Spinal cord (tissue), 10 donors: ENCODE measurements around the gene CIBAR2. TPM values are rescaled to one million over a fixed set of nuclear protein-coding genes. Genes with fewer than 3 reads are reported as not detected.

Experiments
- DNase-seq, 6 donors: peaks; one replicate each; pipeline versions ENCODE4 v3.0.0 to v3.0.0-alpha.2; 2013 to 2015; ENCODE audit warnings: low spot score in 6 of 6, low read depth in 4 of 6
- H3K27ac ChIP-seq: one replicate; pipeline ENCODE4 v1.5.1; 2013; ENCODE audit warnings: low read depth, low read length, control low read depth
- H3K27me3 ChIP-seq: one replicate; pipeline ENCODE4 v1.6.1; 2013; ENCODE audit warnings: low read length; ENCODE audit not compliant: control insufficient read depth, insufficient read depth
- H3K36me3 ChIP-seq: one replicate; pipeline ENCODE4 v1.6.1; 2013; ENCODE audit warnings: low read length; ENCODE audit not compliant: control insufficient read depth, insufficient read depth
- H3K4me1 ChIP-seq: one replicate; pipeline ENCODE4 v1.6.1; 2013; ENCODE audit warnings: low read length; ENCODE audit not compliant: control insufficient read depth, insufficient read depth
- H3K4me3 ChIP-seq: one replicate; pipeline ENCODE4 v1.5.1; 2013; ENCODE audit warnings: low read depth, low read length, control low read depth
- H3K9me3 ChIP-seq: one replicate; pipeline ENCODE4 v1.6.1; 2013; ENCODE audit warnings: low read length; ENCODE audit not compliant: control insufficient read depth, insufficient read depth
- WGBS: methylation state at CpG from one replicate; pipeline ENCODE4 v1.1.5; 2013; ENCODE audit warnings: missing lambda C conversion rate; ENCODE audit not compliant: insufficient coverage; 5-methylcytosine and 5-hydroxymethylcytosine counted together
- polyA plus RNA-seq, 2 donors: library from polyadenylated mRNA; unstranded; fragments of 120-200 nt; gene quantifications; one replicate each; pipeline ENCODE4 v1.2.1, GENCODE V29; 2013; ENCODE audit not compliant: insufficient read length in 2 of 2
- total RNA-seq, 2 donors: library from RNA; depleted of rRNA in 1 of 2; stranded (reverse); fragments of 120-200 nt in 1 of 2; fragments of >200 nt in 1 of 2; gene quantifications; one replicate each; pipeline versions ENCODE4 v1.2.3 to v1.2.4, GENCODE V29; 2013 to 2014
- donor health status: healthy.

CIBAR2 gene
- total and polyA plus RNA-seq, 4 donors: 0.69 to 6.8 (median 3.2) TPM

DNA sequence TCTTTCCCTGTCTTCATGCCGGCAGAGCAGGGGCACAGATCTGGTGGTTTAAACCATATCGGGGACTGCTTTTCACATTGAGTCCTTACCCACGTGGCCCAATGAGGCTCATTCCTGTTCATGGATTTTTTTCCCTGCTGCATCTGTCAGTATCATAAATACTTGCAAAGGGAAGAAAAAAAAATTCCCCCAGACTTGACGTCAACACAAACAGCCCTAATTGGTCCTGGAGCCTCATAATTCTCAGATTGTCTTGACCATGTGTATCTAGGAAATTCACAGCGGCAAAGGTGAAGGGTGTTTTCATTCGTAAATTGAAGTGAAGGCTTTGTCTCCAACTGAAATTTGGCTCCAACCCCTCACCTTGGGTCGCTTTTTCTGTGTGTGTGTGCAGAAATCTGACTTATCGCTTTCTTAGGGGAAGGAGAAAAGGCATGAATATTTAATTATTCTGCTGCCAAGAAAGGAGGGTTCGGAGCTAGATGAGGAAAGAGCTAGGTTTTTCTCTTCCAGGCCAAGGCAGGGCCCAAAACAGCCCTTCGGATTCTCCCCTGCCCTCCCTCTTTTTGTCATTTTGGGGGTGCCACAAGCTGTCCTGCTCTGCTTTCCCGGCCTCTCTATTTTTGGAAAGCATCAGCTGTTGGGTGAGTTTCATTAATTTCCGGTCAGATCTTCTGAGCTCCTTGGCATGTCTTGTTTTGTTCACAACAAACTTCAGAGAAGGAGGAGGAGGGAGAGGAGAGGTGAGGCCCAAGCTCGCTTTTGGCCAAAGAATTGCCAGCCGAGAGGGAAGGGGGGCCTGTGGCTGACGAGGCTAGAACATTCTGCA lies 17.8 kb upstream of the CIBAR2 start:
- no peaks in the 10 kb centered on the region for H3K36me3 ChIP-seq
- WGBS: 52% methylated on average over 7 of the region's 15 CpGs
- peaks cover 34% of the 10 kb centered on the region for H3K4me1 ChIP-seq
- H3K27me3 ChIP-seq: no peaks in the 10 kb centered on the region
- no peak overlapping the region for H3K4me3 ChIP-seq
- H3K27ac ChIP-seq: peak overlapping the region; percentile 75
- peak in 2 of 6 donors; percentile 47 to 57 for DNase-seq
- H3K9me3 ChIP-seq: no peaks in the 10 kb centered on the region

DNA sequence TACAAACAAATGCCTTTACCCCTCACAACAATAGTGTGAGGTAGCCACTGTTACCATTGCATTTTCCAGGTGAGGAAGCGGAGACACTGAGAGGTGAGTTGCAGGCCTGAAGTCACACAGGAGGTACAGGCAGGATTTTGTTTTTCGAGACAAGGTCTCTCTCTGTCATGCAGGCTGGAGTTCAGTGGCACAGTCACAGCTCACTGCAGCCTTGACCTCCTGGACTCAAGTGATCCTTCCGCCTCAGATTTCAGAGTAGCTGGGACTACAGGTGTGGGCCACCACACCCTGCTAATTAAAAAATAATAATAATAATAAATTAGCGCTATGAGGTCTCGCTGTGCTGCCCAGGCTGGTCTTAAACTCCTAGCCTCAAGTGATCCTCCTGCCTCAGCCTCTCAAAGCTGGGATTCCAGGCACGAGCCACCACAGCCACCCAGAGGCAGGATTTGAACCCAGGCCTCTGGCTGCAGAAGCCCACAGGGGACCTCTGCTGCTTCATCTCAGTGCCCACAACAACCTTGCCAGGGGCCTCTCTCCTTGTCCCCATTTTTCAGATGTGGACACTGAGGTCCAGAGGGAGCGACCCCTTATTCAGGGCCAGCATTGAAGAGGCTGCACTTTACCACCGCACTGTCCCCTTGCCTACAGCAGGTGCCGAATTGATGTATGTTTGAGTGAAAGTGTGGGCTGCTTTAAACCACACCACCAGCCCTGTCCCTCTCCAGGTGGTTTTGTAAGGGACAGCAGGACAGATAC lies 16.0 kb upstream of the CIBAR2 start:
- no peak for DNase-seq
- Histone ChIP-seq H3K4me3 (no peak overlapping the region), H3K4me1 (peaks cover 44% of the 10 kb centered on the region), H3K27me3 (no peaks in the 10 kb centered on the region), H3K27ac (no peak overlapping the region), H3K9me3 (no peaks in the 10 kb centered on the region), H3K36me3 (no peaks in the 10 kb centered on the region)
- 87% methylated on average over 6 of the region's 9 CpGs for WGBS

DNA sequence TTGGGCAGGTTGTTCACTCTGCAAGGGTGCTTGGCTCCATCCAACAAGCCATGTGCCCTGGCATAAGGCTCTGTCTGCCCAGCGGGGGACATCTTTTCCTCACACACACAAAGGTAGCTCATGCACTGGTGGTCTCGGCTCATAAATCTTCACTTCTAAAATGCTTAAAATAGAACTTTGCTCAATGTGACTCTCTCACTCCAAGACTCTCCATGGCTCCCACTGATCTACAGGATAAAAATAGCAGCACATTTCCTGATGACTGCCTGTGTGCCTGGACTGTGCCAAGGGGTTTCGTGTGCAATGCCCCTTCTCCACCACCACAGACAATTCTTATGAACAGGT lies 15.1 kb upstream of the CIBAR2 start:
- Histone ChIP-seq H3K27ac (no peak overlapping the region), H3K4me1 (peaks cover 44% of the 10 kb centered on the region), H3K4me3 (no peak overlapping the region), H3K36me3 (no peaks in the 10 kb centered on the region), H3K9me3 (no peaks in the 10 kb centered on the region), H3K27me3 (no peaks in the 10 kb centered on the region)
- 51% methylated on average over 2 of the region's 3 CpGs for WGBS
- DNase-seq: peak in 1 of 6 donors; percentile 61

DNA sequence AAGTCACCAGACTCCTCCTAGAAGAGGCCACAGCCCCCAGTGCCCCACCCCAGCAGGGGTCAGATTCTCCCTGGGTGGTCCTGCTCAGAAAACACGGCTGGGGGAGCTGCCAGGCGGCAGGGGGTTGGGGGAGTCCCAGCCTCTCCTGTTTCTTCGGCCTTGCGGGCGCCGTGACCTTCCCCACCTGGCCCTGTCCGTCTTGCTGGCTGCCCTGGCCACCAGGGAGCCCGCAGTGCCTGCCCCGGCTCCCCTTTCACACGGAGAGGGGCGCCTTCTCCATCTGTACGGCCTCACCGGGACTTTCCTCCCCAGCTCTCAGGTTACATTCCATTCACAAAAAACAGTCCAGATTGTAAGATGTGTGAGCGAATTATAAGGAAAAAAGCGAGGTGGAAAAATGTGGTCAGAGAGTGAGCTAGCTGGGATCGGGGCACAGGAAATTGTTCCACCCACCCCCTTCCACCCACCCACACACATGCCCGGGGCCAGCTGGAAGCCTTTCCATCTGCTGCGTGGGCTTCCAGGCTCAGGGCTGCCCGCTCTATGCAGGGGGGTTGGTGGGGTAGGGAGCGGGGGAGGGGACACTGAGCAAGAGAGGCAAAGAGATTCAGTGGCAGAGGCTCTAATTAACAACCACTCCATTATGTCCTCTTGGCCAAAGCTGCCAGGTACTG lies 14.6 kb upstream of the CIBAR2 start:
- no peaks in the 10 kb centered on the region for H3K36me3 ChIP-seq
- no peaks in the 10 kb centered on the region for H3K9me3 ChIP-seq
- no peaks in the 10 kb centered on the region for H3K27me3 ChIP-seq
- 16% methylated on average over 7 of the region's 20 CpGs for WGBS
- peak overlapping the region; percentile 47 for H3K27ac ChIP-seq
- peak in 1 of 6 donors; percentile 78 for DNase-seq
- H3K4me3 ChIP-seq: no peak overlapping the region
- H3K4me1 ChIP-seq: peaks cover 44% of the 10 kb centered on the region

DNA sequence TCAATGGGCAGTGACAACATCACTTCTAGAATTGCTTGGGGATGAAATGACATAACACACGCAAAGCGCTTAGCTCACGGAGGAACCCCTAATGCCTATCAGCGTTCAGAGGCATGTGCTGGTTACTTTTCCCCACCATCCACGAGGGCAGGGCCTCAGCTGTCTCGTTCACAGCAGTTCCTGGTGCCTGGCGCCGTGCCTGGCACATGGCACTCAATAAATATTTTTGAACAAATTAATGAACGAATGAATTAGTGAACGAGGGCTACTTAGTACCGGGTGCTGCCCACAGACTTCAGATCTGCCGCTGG lies 14.1 kb upstream of the CIBAR2 start:
- DNase-seq: no peak
- H3K9me3 ChIP-seq: no peaks in the 10 kb centered on the region
- H3K27ac ChIP-seq: peak overlapping the region; percentile 47
- H3K4me1 ChIP-seq: peaks cover 44% of the 10 kb centered on the region
- WGBS: 55% methylated on average over 8 of the region's 12 CpGs
- no peaks in the 10 kb centered on the region for H3K36me3 ChIP-seq
- H3K27me3 ChIP-seq: no peaks in the 10 kb centered on the region
- H3K4me3 ChIP-seq: no peak overlapping the region

DNA sequence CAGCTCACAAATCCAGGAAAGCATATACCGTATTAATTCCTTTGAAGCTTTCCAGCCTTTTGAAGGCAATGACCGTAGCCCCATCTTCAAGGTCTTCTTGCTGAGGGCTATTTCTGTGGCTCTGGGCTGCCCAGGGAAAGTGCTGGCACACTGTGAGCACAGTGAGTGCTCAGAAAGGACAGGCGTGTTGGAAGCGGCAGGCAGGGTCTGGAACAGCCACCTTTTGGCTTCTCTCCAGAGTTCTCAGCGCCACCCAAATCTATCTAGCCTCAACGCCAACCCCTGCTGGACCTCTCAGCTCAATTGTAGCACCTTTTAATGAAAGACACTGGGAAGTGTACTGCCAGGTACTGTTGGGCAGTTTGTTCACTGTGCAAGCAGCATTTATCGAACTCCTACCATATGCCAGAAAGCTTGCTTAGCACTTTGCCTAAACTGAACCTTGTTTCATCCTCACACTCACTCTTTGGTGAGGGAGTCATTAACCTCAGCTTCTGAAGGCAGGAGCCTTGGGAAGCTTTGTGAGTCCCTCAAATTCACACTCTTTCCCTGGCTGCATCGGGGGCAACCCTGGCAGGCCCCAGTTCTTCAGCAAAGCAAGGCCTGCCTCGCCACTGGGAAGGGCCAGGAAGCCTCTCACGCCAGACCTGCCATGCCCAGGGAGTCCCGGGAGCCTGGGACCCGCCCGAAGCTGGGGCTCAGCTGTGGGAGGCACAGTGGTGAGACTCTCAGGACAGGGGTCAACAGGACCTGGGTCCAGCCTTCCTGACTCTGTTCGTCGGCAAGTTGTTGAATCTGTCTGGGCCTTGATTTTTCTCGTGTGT lies 13.5 kb upstream of the CIBAR2 start:
- Histone ChIP-seq H3K9me3 (no peaks in the 10 kb centered on the region), H3K4me1 (peaks cover 41% of the 10 kb centered on the region), H3K36me3 (no peaks in the 10 kb centered on the region), H3K27me3 (no peaks in the 10 kb centered on the region), H3K27ac (no peak overlapping the region), H3K4me3 (no peak overlapping the region)
- peak in 1 of 6 donors; percentile 55 for DNase-seq
- WGBS: 75% methylated on average over 15 of the region's 16 CpGs

DNA sequence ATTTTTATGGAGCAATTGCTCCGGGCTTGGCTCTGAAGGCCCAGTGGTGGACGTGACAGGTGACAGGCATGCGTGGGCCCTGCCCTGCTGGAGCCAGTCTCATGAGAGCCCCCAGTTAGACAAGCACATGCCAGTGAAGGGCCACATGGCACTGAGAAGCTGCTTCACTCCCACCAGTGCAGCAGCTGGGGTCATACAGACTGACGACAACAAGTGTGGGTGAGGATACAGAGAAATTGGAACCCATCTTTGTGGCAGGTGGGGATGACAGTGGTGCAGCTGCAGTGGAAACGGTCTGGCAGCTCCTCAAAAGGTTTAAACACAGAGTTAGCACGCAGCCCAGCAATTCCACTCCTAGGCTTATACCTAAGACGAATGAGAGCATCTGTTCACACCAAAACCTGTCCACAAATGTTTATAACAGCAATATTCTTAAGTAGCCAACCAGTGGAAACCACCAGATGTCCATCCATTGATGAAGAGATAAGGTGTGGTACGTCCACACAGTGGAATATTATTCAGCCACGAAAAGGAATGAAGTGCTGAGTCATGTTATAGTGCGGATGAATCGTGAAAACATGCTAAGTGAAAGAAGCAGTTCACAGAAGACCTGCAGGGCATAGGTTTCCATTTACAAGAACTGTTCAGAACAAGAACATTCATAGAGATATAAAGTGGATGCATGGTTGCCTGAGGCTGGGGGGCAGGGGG lies 12.5 kb upstream of the CIBAR2 start:
- H3K36me3 ChIP-seq: no peaks in the 10 kb centered on the region
- no peaks in the 10 kb centered on the region for H3K27me3 ChIP-seq
- DNase-seq: no peak
- H3K4me3 ChIP-seq: no peak overlapping the region
- H3K27ac ChIP-seq: no peak overlapping the region
- WGBS: 93% methylated on average over 8 of the region's 11 CpGs
- peaks cover 34% of the 10 kb centered on the region for H3K4me1 ChIP-seq
- H3K9me3 ChIP-seq: no peaks in the 10 kb centered on the region

DNA sequence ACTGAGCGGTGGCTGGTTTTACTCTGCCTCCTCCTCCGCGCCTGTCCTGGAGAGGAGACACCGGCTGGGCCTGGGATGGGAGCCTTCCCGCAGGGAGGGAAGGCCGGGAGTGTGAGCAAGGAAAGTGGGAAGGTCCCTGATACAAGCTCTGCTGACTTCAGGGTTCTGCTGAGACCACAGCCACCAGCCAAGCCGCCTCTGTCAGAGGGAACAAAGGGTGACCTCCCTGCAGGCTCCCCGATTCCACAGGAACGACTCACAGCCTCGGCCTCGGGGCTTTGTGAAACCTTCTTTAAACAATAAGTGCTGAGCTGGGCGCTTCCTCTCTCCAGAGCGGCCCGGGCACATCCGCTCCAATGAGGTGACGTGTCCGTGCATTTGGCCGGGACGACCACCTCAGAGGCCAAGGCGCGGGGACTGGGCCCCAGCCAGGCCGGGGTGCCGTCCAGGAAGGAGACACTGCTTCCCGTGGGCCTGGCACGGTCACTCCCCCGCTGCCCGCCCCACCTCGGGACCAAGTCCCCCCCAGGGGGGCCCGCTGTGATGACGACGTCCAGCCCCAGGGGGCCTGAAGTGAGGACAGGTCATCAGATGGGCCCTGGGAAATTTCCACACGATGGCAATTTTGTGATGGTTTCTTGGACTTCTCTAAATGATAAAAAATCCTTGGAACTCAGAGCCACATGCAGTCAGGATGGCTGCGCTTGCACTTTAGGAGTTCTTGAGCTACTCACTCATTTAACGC lies 11.8 kb upstream of the CIBAR2 start:
- Histone ChIP-seq H3K4me3 (no peak overlapping the region), H3K36me3 (no peaks in the 10 kb centered on the region), H3K4me1 (peaks cover 34% of the 10 kb centered on the region), H3K27me3 (no peaks in the 10 kb centered on the region), H3K9me3 (no peaks in the 10 kb centered on the region), H3K27ac (peak overlapping the region; percentile 48)
- 54% methylated on average over 27 of the region's 34 CpGs for WGBS
- peak in 1 of 6 donors; percentile 63 for DNase-seq
